ENCODE data around the gene IFNE. TPM values are rescaled to one million over a fixed set of nuclear protein-coding genes. Genes with fewer than 3 reads are reported as not detected.

Gene IFNE
- polyA plus RNA-seq, 1 donor = not detected

Other genes starting within 250 kb of the IFNE start
- not detected for gene IFNA14, start 242.3 kb downstream of the IFNE start, polyA plus RNA-seq (ENCODE audit: insufficient read length)
- not detected for gene IFNA5, start 177.0 kb downstream of the IFNE start, polyA plus RNA-seq (ENCODE audit: insufficient read length)
- gene KLHL9, start 146.9 kb downstream of the IFNE start, polyA plus RNA-seq (ENCODE audit: insufficient read length) = 19.6 TPM
- gene IFNA6, start 131.4 kb downstream of the IFNE start, polyA plus RNA-seq (ENCODE audit: insufficient read length) = not detected
- gene IFNA13, start 114.3 kb downstream of the IFNE start, polyA plus RNA-seq (ENCODE audit: insufficient read length) = not detected
- gene IFNA2, start 96.9 kb downstream of the IFNE start, polyA plus RNA-seq (ENCODE audit: insufficient read length) = not detected
- gene IFNA8, start 73.2 kb downstream of the IFNE start, polyA plus RNA-seq (ENCODE audit: insufficient read length) = not detected
- not detected for gene IFNA1, start 41.9 kb downstream of the IFNE start, polyA plus RNA-seq (ENCODE audit: insufficient read length)